HTR-8/SVneo (cell line): ENCODE data around the gene GPR153.
A peak's percentile ranks its signal among the peaks of the same experiment; 100 is the strongest.

Experiments used
- DNase-seq: peaks from one replicate; pipeline ENCODE4 v3.0.0; 2011; ENCODE audit warnings: low spot score, mixed read lengths; ENCODE audit not compliant: insufficient read length
- FAIRE-seq: peaks from 2 replicates; lab custom pipeline; 2011; peaks lifted over from hg19 to GRCh38; lab: Jason Lieb, UNC

The GPR153 gene

GRCh38 chr1:6251681-6252373 is 9.1 kb downstream of the GPR153 start:
- DNase-seq (no peak), FAIRE-seq (no peak)

GRCh38 chr1:6251233-6251632 is 9.7 kb downstream of the GPR153 start:
- DNase-seq: no peak
- FAIRE-seq: no peak

- DNase-seq: no peak
- no peak for FAIRE-seq
Measured at GRCh38 chr1:6249739-6250689, 10.9 kb downstream of the GPR153 start.

- DNase-seq (no peak), FAIRE-seq (no peak)
Measured at GRCh38 chr1:6248932-6249738, 11.8 kb downstream of the GPR153 start.

- no peak for DNase-seq
- no peak for FAIRE-seq
Measured at GRCh38 chr1:6248161-6248776, 12.6 kb downstream of the GPR153 start.

- DNase-seq (no peak), FAIRE-seq (no peak)
Measured at GRCh38 chr1:6247651-6248050, 13.2 kb downstream of the GPR153 start.

- DNase-seq (peak; percentile 85), FAIRE-seq (no peak)
Measured at GRCh38 chr1:6246497-6247467, 14.1 kb downstream of the GPR153 start.

- DNase-seq: no peak
- no peak for FAIRE-seq
Measured at GRCh38 chr1:6245869-6246496, 14.9 kb downstream of the GPR153 start.

GRCh38 chr1:6245086-6245868 is 15.6 kb downstream of the GPR153 start:
- FAIRE-seq: peak; percentile 86
- peak; percentile 68 for DNase-seq

GRCh38 chr1:6244401-6245049 is 16.4 kb downstream of the GPR153 start:
- no peak for DNase-seq
- FAIRE-seq: no peak

GRCh38 chr1:6243993-6244392 is 16.9 kb downstream of the GPR153 start, which contains the start of gene HES3:
TSS of gene HES3 (plus strand) at chr1:6244179. CDS start at chr1:6244366, 187 bp downstream.
- FAIRE-seq: no peak
- DNase-seq: no peak

GRCh38 chr1:6243053-6243834 is 17.7 kb downstream of the GPR153 start:
- FAIRE-seq (no peak), DNase-seq (no peak)

GRCh38 chr1:6241887-6242740 is 18.8 kb downstream of the GPR153 start:
- FAIRE-seq (no peak), DNase-seq (no peak)

GRCh38 chr1:6241107-6241886 is 19.6 kb downstream of the GPR153 start:
- FAIRE-seq (no peak), DNase-seq (no peak)
